Prostate gland (tissue), 2 donors: Measurements from ENCODE around the gene HOXA13. TPM values are rescaled to one million over a fixed set of nuclear protein-coding genes. Genes with fewer than 3 reads are reported as not detected.

Source experiments
- DNase-seq: peaks from one replicate; pipeline ENCODE4 v3.0.0-alpha.2; 2019; ENCODE audit warnings: low spot score
- H3K27ac ChIP-seq, 2 donors: fragments of 200-600 bp; sonication (generic); 2 replicates each; pipeline ENCODE4 v1.5.1; 2017 to 2019
- H3K27me3 ChIP-seq: fragments of 200-600 bp; sonication (generic); replicated peaks from 2 replicates; pipeline ENCODE4 v1.5.1; 2019; ENCODE audit not compliant: insufficient read depth
- H3K36me3 ChIP-seq, 2 donors: fragments of 200-600 bp; sonication (generic); 1 replicate in 1 of 2; 2 replicates in 1 of 2; pipeline versions ENCODE4 v1.5.1 to v1.8.1; 2017 to 2019
- H3K4me1 ChIP-seq: fragments of 200-600 bp; sonication (generic); replicated peaks from 2 replicates; pipeline ENCODE4 v1.5.1; 2019
- H3K4me3 ChIP-seq, 2 donors: fragments of 200-600 bp; sonication (generic); 2 replicates each; pipeline ENCODE4 v1.5.1; 2017 to 2019
- H3K9me3 ChIP-seq: fragments of 200-600 bp; sonication (generic); 2 replicates; pipeline ENCODE4 v1.5.1; 2017
- POLR2A ChIP-seq: fragments of 450-650 bp; IDR thresholded peaks from one replicate; pipeline ENCODE4 v1.6.1; 2016; ENCODE audit warnings: antibody characterized with exemption, mild to moderate bottlenecking
- POLR2AphosphoS5 ChIP-seq: sonication (generic); formaldehyde crosslinking; IDR thresholded peaks from one replicate; pipeline ENCODE4 v1.6.1; 2017; ENCODE audit warnings: antibody characterized with exemption
- WGBS: methylation state at CpG from one replicate; pipeline ENCODE4 v1.1.5; 2018; 5-methylcytosine and 5-hydroxymethylcytosine counted together
- intact Hi-C: fragments of 100-400 bp; cut with DNase I; formaldehyde crosslinking; loops from one replicate; pipeline ENCODE4 v1.14.2; 2022
- total RNA-seq, 2 donors: library from RNA; depleted of rRNA; stranded (reverse); fragments of >200 nt; gene quantifications; one replicate each; pipeline ENCODE4 v1.1.0, GENCODE V29; 2016
- TF ChIP-seq, protein P1 (sequence below), 4 experiments: fragments of 200-600 bp in 2 of 4; fragments of 450-650 bp in 2 of 4; sonication (generic) in 2 of 4; IDR thresholded peaks; 1 replicate in 3 of 4; 2 replicates in 1 of 4; pipeline ENCODE4 v1.5.1; 2016 to 2019; ENCODE audit warnings: antibody characterized with exemption in 4 of 4, mild to moderate bottlenecking in 2 of 4, moderate library complexity in 2 of 4

HOXA13 gene
- total RNA-seq, 2 donors from 2014 or later: 19.1 to 50.4 TPM

DNA sequence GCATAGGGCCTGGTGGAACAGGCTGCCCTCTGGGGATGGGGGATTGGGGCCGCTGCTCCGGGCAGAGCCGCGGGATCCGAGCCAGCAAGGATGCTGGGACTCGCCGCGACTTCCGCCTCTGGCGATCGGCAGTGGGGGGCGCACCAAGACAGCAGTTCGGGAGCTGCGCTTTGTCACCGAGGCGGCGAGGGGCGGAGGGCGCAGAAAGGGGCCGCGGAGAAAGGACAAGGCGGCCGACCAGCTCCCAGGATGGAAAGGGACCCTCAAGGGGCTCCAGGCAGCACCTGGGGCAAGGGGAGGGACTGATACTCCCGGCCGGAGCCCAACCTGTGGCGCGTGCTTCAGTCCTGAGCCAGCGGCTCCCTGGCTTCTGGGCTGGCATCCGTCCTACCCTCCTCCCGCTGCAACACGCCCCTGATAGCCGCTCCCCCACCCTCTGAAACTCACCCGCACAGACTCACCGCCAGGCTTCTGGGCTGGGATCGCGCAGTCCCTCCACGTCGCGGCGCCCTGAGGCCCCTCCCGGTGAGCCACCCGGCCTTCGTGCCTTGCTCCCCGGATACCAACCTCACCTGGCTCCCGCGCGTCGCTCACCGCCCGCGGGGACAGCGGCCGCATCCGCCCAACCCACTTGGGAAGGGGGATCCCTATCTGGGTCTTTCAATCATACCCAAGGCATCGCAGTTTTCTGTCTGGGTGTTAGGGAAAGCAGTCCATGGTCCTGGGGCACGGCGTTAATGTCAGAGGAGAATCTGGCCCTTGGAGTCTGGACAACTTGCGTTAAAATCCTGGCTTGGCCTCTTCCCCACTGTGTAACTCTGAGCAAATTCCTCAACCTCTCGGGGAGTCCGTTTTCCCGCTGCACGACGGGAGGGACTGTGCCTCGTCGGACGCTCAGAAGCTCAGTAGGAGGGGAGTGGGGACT lies 35.8 kb upstream of the HOXA13 start:
- intact Hi-C loops: loop anchor here (2.0 to 10.0 kb wide), 3 partner anchors 159 to 692 kb away; no protein-coding TSS in a partner anchor
- Histone ChIP-seq H3K9me3 (no peaks in the 10 kb centered on the region), H3K27me3 (no peaks in the 10 kb centered on the region), H3K4me1 (no peaks in the 10 kb centered on the region), H3K36me3 (no peaks in the 10 kb centered on the region), H3K4me3 (peak overlapping the region; percentile 48 to 54), H3K27ac (peak overlapping the region; percentile 55 to 56)
- DNase-seq: peak; percentile 77
- TF ChIP-seq, protein P1, sequence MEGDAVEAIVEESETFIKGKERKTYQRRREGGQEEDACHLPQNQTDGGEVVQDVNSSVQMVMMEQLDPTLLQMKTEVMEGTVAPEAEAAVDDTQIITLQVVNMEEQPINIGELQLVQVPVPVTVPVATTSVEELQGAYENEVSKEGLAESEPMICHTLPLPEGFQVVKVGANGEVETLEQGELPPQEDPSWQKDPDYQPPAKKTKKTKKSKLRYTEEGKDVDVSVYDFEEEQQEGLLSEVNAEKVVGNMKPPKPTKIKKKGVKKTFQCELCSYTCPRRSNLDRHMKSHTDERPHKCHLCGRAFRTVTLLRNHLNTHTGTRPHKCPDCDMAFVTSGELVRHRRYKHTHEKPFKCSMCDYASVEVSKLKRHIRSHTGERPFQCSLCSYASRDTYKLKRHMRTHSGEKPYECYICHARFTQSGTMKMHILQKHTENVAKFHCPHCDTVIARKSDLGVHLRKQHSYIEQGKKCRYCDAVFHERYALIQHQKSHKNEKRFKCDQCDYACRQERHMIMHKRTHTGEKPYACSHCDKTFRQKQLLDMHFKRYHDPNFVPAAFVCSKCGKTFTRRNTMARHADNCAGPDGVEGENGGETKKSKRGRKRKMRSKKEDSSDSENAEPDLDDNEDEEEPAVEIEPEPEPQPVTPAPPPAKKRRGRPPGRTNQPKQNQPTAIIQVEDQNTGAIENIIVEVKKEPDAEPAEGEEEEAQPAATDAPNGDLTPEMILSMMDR (IDR thresholded peaks at IDR 0.05): peak; percentile 39 to 78 (median 68)
- TF ChIP-seq POLR2A: peak; percentile 18
- TF ChIP-seq POLR2AphosphoS5: no peak
- WGBS: 6% methylated on average over 61 of the region's 66 CpGs

DNA sequence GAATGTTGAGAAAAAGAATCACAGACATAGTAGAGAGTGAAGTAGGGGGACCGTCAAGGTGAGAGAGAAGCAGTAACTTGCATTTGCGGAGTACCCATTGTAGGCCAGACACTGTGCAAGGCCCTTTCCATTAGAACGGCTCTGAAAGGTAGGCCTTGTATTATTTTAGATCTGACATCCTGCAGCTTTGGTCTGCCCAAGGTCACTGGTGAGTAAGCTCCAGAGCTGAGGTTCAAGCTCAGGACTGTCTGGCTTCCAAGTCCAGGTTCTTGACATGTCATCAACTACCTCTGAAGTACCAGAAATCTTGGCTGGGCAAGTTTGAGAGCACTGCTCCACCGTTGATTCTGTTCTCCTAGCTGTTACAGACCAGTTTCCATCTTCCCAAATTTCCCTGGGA lies 29.6 kb upstream of the HOXA13 start:
- H3K9me3 ChIP-seq: no peaks in the 10 kb centered on the region
- no peaks in the 10 kb centered on the region for H3K27me3 ChIP-seq
- H3K4me1 ChIP-seq: no peaks in the 10 kb centered on the region
- WGBS: 90% methylated on average over 4 of the region's 4 CpGs
- no peak overlapping the region for H3K27ac ChIP-seq
- TF ChIP-seq POLR2A (no peak), POLR2AphosphoS5 (no peak)
- TF ChIP-seq, protein P1 (IDR thresholded peaks at IDR 0.05): no peak
- H3K4me3 ChIP-seq: no peak overlapping the region
- H3K36me3 ChIP-seq: no peaks in the 10 kb centered on the region
- intact Hi-C loops: no loop called here
- no peak for DNase-seq

DNA sequence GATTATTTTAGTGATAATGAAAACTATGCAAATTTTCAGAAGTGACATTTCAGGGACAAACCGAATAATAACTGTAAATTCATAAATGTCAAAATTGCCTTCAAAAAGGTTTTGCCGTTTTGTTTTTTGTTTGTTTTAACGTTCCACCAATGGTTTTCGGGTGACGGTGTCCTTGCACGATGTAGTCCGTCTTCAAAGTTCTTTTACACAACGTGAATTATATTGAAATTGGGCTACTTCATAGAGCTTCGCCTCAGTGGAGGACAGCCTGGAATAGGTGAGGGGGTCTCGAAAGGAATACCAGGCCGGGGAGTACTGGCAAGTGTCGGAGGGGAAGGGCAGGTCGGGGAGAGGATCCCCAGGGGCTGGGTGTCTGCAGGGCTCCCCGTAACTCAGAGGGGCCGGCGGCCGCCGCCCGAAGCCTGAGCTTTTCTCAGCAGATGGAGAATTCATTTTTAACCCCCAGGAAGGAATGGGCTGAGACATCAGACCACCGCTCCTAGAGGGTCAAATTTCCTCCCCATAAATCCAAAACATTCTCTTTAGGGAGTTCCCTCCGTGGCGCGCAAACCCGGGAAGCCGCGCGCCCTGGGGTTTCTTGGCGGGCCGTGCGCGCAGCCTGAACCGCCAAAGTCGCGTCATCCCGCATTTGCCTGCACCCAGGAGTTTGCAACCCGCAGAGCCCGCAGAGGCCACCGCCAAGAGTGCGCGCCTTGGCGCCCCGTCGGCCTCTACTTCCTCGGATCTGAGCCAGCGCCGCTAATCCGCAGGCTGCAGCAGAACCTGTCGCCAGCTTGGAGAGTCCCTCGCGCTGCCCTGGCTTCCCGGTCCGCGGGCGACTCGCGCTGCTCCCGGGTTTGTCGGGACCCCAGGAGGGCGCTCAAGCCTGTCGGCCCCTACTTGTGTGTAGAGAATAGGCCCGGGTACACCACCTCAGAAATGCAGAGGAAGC lies 25.4 kb upstream of the HOXA13 start:
- no peak for TF ChIP-seq POLR2AphosphoS5
- TF ChIP-seq POLR2A: no peak
- H3K9me3 ChIP-seq: no peaks in the 10 kb centered on the region
- no peak overlapping the region for H3K27ac ChIP-seq
- 28% methylated on average over 53 of the region's 61 CpGs for WGBS
- H3K36me3 ChIP-seq: no peaks in the 10 kb centered on the region
- intact Hi-C loops: no loop called here
- no peak for DNase-seq
- H3K27me3 ChIP-seq: no peaks in the 10 kb centered on the region
- H3K4me1 ChIP-seq: no peaks in the 10 kb centered on the region
- peak overlapping the region; percentile 4 to 19 for H3K4me3 ChIP-seq

DNA sequence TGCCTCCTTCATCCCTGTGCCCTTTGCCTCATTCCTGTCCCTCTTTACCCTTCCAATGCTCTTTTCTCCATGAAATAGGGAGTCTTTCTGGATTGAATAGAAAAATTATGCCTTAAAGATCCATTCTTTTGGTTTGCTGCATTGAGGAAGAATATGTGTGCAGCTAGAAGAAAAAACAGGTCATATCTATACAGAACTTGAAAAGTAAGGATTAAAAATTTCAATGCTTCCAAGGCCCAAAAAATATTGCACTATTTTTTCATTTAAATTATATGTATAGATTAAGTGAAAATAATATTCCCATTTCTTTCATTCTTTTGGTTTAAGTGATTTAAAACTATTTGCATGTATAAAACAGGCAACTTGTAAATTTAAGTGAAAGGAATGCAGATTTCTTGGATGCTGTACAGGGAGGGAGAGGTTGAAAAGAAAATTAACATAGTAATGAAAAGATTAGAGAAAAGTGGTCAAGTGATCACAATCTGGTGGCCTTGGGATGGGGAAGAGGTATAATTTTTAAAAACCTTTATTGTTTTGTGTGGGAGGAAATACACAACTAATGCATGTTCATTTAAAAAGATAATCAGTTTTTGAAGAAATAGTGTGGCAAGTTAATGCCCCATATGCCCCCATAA lies 24.2 kb upstream of the HOXA13 start:
- no peaks in the 10 kb centered on the region for H3K4me1 ChIP-seq
- intact Hi-C loops: no loop called here
- H3K4me3 ChIP-seq: no peak overlapping the region
- H3K27me3 ChIP-seq: no peaks in the 10 kb centered on the region
- H3K9me3 ChIP-seq: no peaks in the 10 kb centered on the region
- TF ChIP-seq, protein P1 (IDR thresholded peaks at IDR 0.05): no peak
- TF ChIP-seq POLR2AphosphoS5: no peak
- no peak for TF ChIP-seq POLR2A
- H3K36me3 ChIP-seq: no peaks in the 10 kb centered on the region
- no peak overlapping the region for H3K27ac ChIP-seq
- no peak for DNase-seq
